GM19438 (cell line): ENCODE measurements around the gene SLC41A1.

Source experiments
- ATAC-seq: cut with Tn5 transposase; IDR thresholded peaks from one replicate; pipeline ENCODE4 v1.9.1; 2021; ENCODE audit warnings: low read depth; ENCODE audit not compliant: unreplicated experiment

SLC41A1 gene

GRCh38 chr1:205763980-205764379 lies 49.0 kb downstream of the SLC41A1 start:
- no peak for ATAC-seq

- no peak for ATAC-seq
Observed at GRCh38 chr1:205760606-205761005, 52.4 kb downstream of the SLC41A1 start.

- ATAC-seq, result no peak
Observed at GRCh38 chr1:205756552-205756951, 56.4 kb downstream of the SLC41A1 start.

GRCh38 chr1:205754857-205755256 lies 58.1 kb downstream of the SLC41A1 start:
- ATAC-seq, result no peak

- ATAC-seq, result no peak
Observed at GRCh38 chr1:205751036-205751651, 61.9 kb downstream of the SLC41A1 start.

GRCh38 chr1:205750138-205751035 lies 62.6 kb downstream of the SLC41A1 start, which contains the start of gene NUCKS1:
NUCKS1 (minus strand) TSS chr1:205750182; CDS start chr1:205749973, 209 bp downstream.
- ATAC-seq, result peak; percentile 75

- peak; percentile 73 for ATAC-seq
Observed at GRCh38 chr1:205749234-205750137, 63.5 kb downstream of the SLC41A1 start.

- peak; percentile 25 for ATAC-seq
Observed at GRCh38 chr1:205748403-205749233, 64.4 kb downstream of the SLC41A1 start.

GRCh38 chr1:205746757-205747412 lies 66.1 kb downstream of the SLC41A1 start:
- ATAC-seq, result no peak

GRCh38 chr1:205744403-205744802 lies 68.6 kb downstream of the SLC41A1 start:
- ATAC-seq, result no peak

- ATAC-seq, result no peak
Observed at GRCh38 chr1:205743977-205744376, 69.0 kb downstream of the SLC41A1 start.

GRCh38 chr1:205741681-205742080 lies 71.3 kb downstream of the SLC41A1 start:
- ATAC-seq, result no peak

- ATAC-seq, result no peak
Observed at GRCh38 chr1:205739348-205740160, 73.4 kb downstream of the SLC41A1 start.
